SH-SY5Y (cell line): ENCODE results near the gene DOCK2.

Source experiments
- GATA2 ChIP-seq: IDR thresholded peaks from 2 replicates; pipeline ENCODE4 v1.6.1; 2011; ENCODE audit warnings: mild to moderate bottlenecking, low read depth, low read length
- GATA3 ChIP-seq: IDR thresholded peaks from 2 replicates; pipeline ENCODE4 v1.6.1; 2011; ENCODE audit warnings: low read depth, mild to moderate bottlenecking, low read length, moderate library complexity

Gene DOCK2

DNA sequence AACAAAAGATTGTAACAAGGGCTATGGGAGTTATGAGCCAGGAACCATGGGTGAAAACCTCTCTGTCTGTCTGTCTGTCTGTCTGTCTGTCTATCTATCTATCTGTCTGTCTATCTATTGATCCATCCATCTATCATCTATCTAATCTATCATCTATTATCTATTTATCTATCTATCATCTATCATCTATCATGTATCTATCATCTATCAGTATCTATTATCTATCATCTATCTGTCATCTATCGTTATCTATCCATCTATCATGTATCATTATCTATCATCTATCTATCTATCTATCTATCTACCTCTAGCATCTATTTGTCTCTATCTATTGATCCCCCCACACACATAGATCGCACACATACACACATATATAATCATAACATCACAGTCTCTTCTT, 230.3 kb downstream of the DOCK2 start:
- no peak for TF ChIP-seq GATA3
- no peak for TF ChIP-seq GATA2

DNA sequence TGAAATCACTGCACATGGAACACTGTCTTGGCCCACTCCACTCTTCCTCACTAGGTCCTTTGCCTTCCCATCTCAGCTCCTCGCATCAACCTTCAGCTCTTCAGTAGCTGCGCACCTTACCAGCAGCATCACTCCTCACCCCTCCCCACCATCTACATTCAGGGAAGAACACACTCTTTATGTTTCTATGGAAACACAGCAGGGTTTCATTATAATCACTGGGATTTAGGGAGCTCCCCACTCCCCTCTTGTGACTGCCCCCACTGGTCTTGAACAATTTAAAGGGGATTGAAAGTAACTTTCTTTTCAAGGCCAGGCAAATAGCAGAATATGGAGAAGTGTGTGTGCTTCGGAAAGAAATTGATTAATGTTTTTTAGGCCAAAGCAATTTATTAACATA, 232.0 kb downstream of the DOCK2 start:
- no peak for TF ChIP-seq GATA3
- TF ChIP-seq GATA2, result no peak

DNA sequence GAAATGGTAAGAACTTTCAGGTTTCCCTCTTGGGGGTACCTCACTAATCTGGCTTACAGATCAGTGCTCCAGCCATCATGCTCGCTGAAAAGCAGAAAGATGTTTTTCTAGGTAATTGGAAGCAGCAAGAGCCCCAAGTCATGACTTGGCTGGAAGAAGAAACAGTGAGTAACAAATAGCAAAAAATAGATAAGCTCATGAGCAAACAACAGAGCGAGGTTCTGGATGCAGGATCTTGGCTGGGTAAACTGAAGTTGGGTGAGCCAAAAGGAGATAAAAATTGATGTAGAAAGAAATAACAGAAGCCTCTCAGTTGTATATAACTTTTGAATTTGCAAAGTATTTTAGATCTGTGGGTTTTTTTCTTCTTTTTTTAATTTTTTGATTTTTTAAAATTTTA, 233.1 kb downstream of the DOCK2 start:
- no peak for TF ChIP-seq GATA3
- no peak for TF ChIP-seq GATA2

DNA sequence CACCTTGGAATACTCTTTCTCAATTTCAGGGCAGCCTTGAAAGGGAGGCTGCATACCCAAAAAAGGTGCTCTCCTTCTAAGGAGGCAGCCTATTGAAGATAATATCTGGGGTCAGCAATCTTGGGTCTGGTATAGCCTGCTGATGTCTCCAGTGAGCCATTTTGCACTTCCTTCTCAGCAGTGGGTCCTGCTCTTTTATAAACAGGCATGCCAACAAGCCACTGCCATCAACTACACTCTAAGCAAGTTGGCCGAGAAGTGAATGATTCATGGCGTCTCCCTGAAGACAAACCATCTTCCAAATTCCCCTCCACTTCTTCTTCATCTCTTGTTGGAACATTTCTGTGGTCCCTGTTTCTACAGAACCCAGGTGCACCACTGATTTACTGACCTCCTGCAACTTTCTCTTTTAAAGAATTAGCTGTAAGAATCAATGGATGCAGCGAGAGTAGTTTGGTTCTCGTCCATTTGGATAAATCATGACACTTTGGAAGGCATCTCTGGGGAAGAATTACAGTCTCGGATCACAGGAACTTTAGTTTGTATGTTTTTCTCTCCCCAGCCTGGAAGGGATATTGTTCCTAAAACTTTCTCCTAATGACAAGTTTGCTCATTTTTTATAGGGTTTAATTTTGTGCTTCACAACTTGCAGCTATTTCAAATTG, 234.9 kb downstream of the DOCK2 start:
- TF ChIP-seq GATA3, result no peak
- no peak for TF ChIP-seq GATA2

DNA sequence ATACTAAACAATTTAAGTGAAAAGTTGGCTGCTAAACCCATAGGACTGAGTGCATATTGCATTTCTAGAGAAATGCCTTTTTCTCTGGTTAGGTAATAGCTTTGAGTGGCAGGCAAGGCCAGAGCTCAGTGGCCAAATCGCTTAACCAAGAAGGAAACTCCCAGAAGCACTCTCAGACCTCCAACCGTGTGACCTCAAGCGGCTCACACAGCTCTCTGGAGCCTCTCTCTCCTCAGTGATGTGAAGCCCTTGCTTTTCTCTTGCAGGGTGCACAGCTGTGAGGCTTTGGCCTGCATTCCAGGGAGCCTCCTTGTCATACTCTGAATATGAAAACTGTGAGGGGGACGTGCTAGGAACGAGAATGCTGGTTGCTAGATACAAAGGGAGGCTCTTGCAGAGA, 236.6 kb downstream of the DOCK2 start:
- TF ChIP-seq GATA3 (no peak), GATA2 (no peak)

DNA sequence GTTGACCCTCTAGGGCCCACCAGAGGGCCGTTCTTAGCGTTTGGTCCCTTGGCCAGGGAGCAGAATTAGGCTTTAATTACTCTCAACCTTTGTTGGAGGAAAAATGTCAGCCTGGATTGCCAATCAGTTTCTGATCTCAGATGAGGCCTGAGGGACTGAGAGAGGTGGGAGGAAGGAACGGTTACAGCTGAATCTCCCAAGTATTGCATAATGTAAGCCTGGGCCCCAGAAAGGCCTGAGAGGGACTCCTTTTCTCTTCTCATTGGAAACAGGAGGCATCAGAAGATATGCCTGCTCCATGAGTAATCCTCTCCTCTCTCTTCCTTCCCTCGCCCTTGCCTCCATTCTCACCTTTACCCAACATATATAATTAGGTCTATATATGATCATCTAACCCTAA, 237.5 kb downstream of the DOCK2 start:
- TF ChIP-seq GATA3 (no peak), GATA2 (no peak)

DNA sequence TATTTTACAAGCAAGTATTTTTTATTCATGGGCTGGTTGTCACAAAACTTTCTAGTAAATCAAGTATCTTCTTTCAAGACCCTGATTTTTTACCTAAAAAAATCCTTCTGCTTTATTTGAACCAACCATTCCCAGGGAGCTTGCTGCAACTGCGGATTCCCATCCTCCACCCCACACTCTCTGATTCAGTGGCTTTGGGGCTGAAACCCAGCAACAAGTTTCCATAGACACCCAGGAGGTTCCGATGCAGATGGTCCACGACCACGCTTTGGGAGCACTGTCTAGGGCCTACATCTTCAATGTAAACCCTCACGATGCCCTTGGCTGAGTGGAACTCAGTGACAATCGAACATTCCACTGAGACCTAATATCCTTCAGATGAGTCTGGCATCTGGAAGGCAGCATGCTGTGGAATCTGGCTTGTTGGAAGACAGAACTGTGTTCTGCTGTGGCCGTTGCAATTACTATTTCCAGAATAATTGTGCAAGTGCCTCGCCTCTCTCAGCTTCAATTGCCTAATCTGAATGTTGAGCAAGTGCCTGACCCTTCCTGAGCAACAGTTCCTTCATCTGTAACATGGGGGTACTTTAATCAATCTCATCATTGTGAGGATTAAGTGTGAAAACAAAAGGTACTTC, 238.1 kb downstream of the DOCK2 start:
- TF ChIP-seq GATA3 (no peak), GATA2 (no peak)

DNA sequence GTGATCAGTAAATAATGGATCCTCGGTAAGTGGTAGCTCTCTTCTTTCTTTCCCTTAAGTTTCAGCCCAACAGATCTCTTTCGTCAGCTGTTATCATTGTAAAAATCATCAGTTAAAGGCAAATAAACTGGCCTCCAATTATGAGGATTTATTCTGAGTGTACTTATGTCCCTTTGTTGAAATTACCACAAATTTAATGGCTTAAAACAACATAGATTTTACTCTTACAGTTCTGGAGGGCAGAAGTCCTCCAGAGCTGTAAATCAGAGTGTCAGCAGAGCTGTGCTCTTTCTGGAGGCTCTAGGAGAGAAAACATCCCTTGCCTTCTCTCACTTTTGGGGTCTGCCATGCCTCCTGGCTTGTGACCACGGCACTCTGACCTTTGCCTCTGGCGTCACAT, 238.7 kb downstream of the DOCK2 start:
- TF ChIP-seq GATA3 (no peak), GATA2 (no peak)

DNA sequence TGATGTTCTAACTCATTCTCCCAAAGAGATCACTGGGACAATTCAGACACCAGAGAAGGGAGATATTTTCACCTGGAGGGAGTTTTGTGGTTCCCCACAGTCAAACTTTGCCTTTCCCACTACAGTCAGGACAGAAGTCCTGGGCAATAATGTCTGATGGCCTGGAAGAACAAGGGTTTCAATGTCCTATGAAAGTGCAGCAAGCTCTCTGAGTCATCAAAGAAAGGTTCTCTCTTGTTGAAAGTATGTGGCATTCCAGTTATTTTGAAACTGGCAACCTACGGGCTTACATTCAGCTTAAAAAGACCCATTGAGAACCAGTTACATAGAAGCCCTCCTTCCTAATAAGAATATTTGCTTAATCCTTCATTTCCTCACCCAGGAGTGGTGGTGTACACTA, 239.3 kb downstream of the DOCK2 start:
- TF ChIP-seq GATA3 (no peak), GATA2 (no peak)

DNA sequence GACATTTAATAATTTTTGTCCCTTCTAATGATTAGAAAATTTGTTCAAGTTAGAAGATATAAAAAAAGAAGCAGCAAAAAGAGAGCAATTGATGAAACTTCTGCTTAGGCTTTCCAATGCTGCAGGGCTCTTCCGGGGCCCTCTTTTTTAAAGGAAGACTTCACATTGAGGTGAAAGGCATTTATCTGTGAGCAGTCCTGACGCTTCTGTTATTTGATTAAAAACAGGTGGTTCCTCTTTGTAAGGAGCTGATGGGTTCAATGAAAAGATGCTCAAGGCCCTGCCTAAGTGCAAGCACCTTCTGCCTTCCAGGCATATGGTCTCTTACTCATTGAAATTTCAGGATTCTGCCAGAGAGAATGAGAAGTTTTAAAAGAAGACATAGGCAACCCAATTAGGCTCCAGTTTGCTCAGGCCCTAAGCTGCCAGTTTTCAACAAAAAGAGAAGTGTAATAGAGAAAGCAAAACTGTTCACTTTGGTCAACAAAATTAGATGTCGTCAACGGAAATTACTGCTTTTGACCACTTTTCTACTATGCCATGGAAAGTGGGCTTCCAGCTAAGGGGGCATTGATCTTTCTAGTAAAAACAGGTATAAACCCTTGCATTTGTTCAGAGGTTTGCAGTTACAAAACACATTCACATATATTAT, 243.1 kb downstream of the DOCK2 start:
- TF ChIP-seq GATA2 (no peak), GATA3 (no peak)

DNA sequence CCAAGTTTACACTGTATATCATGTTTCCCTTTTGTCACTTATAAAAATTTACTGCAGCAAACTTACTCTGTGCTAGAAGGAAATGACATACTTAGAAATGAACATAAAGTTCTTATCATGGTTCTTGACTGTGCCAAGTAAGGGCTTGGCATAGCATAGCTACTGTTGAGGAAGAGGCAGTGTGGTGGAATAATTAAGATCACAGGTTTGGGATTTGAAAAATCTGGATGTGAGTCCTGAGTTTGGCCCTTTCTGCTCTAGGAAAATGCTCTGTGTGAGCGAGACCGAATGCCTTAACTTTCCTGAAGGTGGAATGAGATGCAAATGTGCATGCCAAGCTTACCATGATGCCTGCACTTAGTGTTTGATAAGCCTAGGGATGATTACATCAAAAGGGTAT, 243.7 kb downstream of the DOCK2 start:
- TF ChIP-seq GATA3, result no peak
- no peak for TF ChIP-seq GATA2

DNA sequence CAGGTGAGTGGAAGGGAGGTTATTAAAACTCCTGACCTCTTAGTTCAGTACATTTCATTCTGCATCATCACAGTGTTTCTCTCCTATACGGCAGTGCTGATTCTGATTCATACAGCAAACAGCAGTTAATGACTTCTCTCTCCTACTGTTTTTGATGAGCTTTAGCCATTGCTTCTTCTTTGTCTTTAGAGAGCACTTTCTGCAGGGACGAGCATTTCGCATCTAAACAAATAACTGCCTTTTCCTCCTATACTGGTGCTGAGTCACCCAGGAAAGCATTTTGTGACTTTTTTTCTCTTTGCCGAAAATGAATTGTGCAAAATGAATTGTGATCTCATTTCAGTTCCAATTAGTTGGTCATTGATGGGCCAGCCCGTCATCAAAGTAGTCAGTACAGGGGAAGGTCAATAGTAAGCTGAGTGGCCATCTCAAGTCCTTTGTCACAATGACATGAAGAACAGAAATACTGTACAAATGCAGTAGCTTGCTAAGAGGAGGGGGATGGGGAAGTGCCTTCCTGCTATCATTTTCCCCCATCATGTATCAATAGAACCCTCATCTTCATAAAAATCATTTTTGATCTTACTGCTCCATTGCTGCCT, 244.7 kb downstream of the DOCK2 start:
- TF ChIP-seq GATA2 (no peak), GATA3 (no peak)

DNA sequence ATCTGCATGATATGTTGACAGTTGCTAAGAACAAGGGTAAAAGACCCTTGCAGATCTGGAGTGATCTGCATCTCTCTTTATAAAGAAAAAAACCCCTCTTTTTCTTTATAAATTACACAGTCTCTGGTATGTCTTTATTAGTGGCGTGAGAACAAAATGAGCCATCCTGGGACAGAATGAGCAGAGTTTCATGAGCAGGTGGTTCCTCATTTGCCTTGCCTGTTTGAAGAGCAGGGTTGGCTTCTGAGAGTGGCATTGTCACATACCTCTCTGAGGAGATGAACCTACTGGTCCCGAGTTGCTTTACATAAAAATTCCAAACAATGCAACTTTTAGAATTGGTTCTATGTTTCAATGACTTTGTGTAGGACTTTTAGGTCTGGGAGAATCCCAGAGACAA, 249.0 kb downstream of the DOCK2 start:
- TF ChIP-seq GATA2 (no peak), GATA3 (no peak)

DNA sequence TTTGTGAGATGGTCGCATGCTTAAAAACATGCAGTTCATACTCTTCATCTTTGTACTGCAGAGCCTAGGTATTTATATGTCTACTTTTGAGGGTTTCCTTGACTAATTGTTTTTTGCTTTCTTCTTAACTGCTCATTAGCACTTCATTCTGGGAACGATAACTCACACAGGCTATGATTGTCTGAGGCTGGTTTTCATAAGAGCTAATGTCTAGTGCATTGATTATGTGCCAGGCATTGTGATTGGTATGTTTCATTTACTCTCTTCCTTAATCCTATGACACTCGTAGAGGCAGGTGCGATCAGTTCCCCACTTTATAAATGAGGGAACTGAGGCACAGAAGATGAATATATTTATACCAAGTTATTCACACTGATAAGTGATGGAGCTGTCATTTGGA, 249.6 kb downstream of the DOCK2 start:
- TF ChIP-seq GATA2 (no peak), GATA3 (no peak)

DNA sequence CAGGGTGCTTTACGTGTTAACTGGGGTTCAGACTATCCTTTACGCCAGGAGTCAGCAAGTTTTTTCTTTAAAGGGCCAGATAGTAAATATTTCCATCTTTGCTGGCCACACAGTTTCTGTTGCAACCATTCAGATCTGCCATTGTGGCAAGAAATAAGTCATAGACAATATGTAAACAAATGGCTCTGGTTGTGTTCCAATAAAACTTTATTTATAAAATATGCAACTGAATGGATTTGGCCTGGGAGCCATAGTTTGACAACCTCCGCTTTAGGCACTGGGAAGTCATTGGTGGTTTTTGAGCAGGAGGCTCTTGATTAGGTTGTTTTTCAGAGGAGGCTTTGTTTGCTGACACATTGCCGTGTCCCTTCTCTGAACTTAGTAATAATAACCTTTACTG, 252.5 kb downstream of the DOCK2 start:
- no peak for TF ChIP-seq GATA3
- no peak for TF ChIP-seq GATA2

DNA sequence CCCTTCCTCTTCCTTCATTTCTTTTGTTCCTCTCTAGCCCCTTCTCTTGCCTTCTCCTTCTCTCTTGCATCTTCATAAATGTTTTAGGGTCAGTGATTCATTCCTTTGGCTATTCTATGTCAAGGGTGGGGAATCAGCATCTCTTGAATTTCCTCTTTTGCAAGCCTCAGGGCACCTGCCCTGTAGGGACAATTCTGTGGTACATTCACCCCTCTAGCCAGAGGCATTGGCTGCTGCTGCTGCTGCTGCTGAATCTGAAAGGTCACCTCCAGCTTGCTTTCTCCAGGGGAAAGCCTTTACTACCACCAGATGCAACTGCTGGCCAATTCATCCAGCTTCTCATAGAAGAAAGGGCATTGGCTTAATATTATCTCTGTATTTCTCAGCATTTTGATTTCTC, 255.9 kb downstream of the DOCK2 start:
- TF ChIP-seq GATA2 (no peak), GATA3 (no peak)
